Uterus (tissue), 4 donors: Measurements from ENCODE around the gene SAMD4B. TPM values are rescaled to one million over a fixed set of nuclear protein-coding genes. Genes with fewer than 3 reads are reported as not detected.
A peak's percentile ranks its signal among the peaks of the same experiment; 100 is the strongest.

ENCODE experiments used
- DNase-seq, 2 donors: peaks; one replicate each; pipeline ENCODE4 v3.0.0-alpha.2; 2019 to 2020
- H3K27ac ChIP-seq, 2 donors: fragments of 200-600 bp; sonication (generic); 1 replicate in 1 of 2; 2 replicates in 1 of 2; pipeline ENCODE4 v1.5.1; 2016 to 2018
- H3K27me3 ChIP-seq, 2 donors: fragments of 200-600 bp; sonication (generic); one replicate each; pipeline ENCODE4 v1.5.1; 2018 to 2019; ENCODE audit warnings: control low read depth in 1 of 2
- H3K36me3 ChIP-seq, 2 donors: fragments of 200-600 bp; sonication (generic); one replicate each; pipeline ENCODE4 v1.5.1; 2019; ENCODE audit warnings: control low read depth in 1 of 2
- H3K4me1 ChIP-seq, 2 donors: fragments of 200-600 bp; sonication (generic); one replicate each; pipeline ENCODE4 v1.5.1; 2018 to 2019; ENCODE audit warnings: control low read depth in 1 of 2
- H3K4me3 ChIP-seq, 2 donors: fragments of 200-600 bp; sonication (generic); 1 replicate in 1 of 2; 2 replicates in 1 of 2; pipeline ENCODE4 v1.5.1; 2018 to 2019; ENCODE audit warnings: mild to moderate bottlenecking in 1 of 2
- H3K9me3 ChIP-seq, 2 donors: fragments of 200-600 bp; sonication (generic); one replicate each; pipeline ENCODE4 v1.5.1; 2019; ENCODE audit warnings: control low read depth in 1 of 2
- CTCF ChIP-seq, 4 experiments: fragments of 200-600 bp in 2 of 4; fragments of 450-650 bp in 2 of 4; sonication (generic) in 2 of 4; IDR thresholded peaks; one replicate each; pipeline ENCODE4 v1.5.1; 2016 to 2019; ENCODE audit warnings: antibody characterized with exemption in 4 of 4, mild to moderate bottlenecking in 2 of 4, moderate library complexity in 1 of 4
- POLR2A ChIP-seq, 2 donors: fragments of 450-650 bp; IDR thresholded peaks; one replicate each; pipeline ENCODE4 v1.6.1; 2016; ENCODE audit warnings: antibody characterized with exemption in 2 of 2, mild to moderate bottlenecking in 1 of 2, moderate library complexity in 1 of 2
- intact Hi-C: fragments of 100-400 bp; cut with DNase I; formaldehyde crosslinking; loops from one replicate; pipeline ENCODE4 v1.15.1; 2023; ENCODE audit warnings: low total_unique reads
- total RNA-seq, 4 donors: library from RNA; depleted of rRNA in 3 of 4; stranded (reverse); fragments of >200 nt in 3 of 4; gene quantifications; one replicate each; pipeline versions ENCODE4 v1.1.0 to v1.2.4, GENCODE V29; 2014 to 2023
- donor health status: DM: yes; HTN: yes; CAD: no.

SAMD4B gene
- total RNA-seq, 4 donors from 2014 or later, result 11.3 to 128 (median 58.6) TPM

- intact Hi-C loops, result no loop called here
- TF ChIP-seq CTCF (IDR thresholded peaks at IDR 0.05) (no peak), POLR2A (IDR thresholded peaks at IDR 0.05) (no peak)
- Histone ChIP-seq H3K9me3 (no peaks in the 10 kb centered on the region), H3K27me3 (no peaks in the 10 kb centered on the region), H3K27ac (peak overlapping the region in 1 of 2 donors; percentile 38), H3K4me1 (no peaks in the 10 kb centered on the region), H3K36me3 (no peaks in the 10 kb centered on the region), H3K4me3 (no peak overlapping the region)
- DNase-seq, result no peak
These were observed 10.4 kb downstream of the SAMD4B start for GRCh38 chr19:39352381-39353255.

- Histone ChIP-seq H3K27ac (no peak overlapping the region), H3K27me3 (no peaks in the 10 kb centered on the region), H3K4me3 (no peak overlapping the region), H3K4me1 (no peaks in the 10 kb centered on the region), H3K9me3 (no peaks in the 10 kb centered on the region), H3K36me3 (no peaks in the 10 kb centered on the region)
- no peak for DNase-seq
- intact Hi-C loops, result no loop called here
- TF ChIP-seq CTCF (IDR thresholded peaks at IDR 0.05) (no peak), POLR2A (IDR thresholded peaks at IDR 0.05) (no peak)
These were observed 13.0 kb downstream of the SAMD4B start for GRCh38 chr19:39355253-39355652.

- TF ChIP-seq POLR2A (IDR thresholded peaks at IDR 0.05) (no peak), CTCF (IDR thresholded peaks at IDR 0.05) (no peak)
These were observed 13.9 kb downstream of the SAMD4B start for GRCh38 chr19:39356073-39356472.

GRCh38 chr19:39356647-39357046 is 14.4 kb downstream of the SAMD4B start:
- Histone ChIP-seq H3K4me1 (no peaks in the 10 kb centered on the region), H3K27ac (no peak overlapping the region), H3K36me3 (no peaks in the 10 kb centered on the region), H3K4me3 (no peak overlapping the region), H3K9me3 (no peaks in the 10 kb centered on the region), H3K27me3 (no peaks in the 10 kb centered on the region)
- intact Hi-C loops, result no loop called here
- TF ChIP-seq POLR2A (IDR thresholded peaks at IDR 0.05) (no peak), CTCF (IDR thresholded peaks at IDR 0.05) (no peak)
- DNase-seq, result no peak

More at GRCh38 chr19:39356073-39356472, 13.9 kb downstream of the SAMD4B start:
- no peaks in the 10 kb centered on the region for H3K4me1 ChIP-seq
- no peaks in the 10 kb centered on the region for H3K27me3 ChIP-seq
- H3K9me3 ChIP-seq, result no peaks in the 10 kb centered on the region
- intact Hi-C loops, result no loop called here
- no peak for DNase-seq
- H3K27ac ChIP-seq, result no peak overlapping the region
- H3K4me3 ChIP-seq, result no peak overlapping the region
- no peaks in the 10 kb centered on the region for H3K36me3 ChIP-seq

- intact Hi-C loops, result no loop called here
- H3K36me3 ChIP-seq, result no peaks in the 10 kb centered on the region
- H3K4me3 ChIP-seq, result no peak overlapping the region
- no peaks in the 10 kb centered on the region for H3K9me3 ChIP-seq
- no peak overlapping the region for H3K27ac ChIP-seq
- no peak for TF ChIP-seq POLR2A (IDR thresholded peaks at IDR 0.05)
- no peak for TF ChIP-seq CTCF (IDR thresholded peaks at IDR 0.05)
- peaks cover 0 to 9% of the 10 kb centered on the region in 2 donors for H3K4me1 ChIP-seq
- H3K27me3 ChIP-seq, result no peaks in the 10 kb centered on the region
- DNase-seq, result no peak
These were observed 16.8 kb downstream of the SAMD4B start for GRCh38 chr19:39359026-39359425.
